HT-29 (cell line): ENCODE measurements around the gene CLMN. TPM values are rescaled to one million over a fixed set of nuclear protein-coding genes. Genes with fewer than 3 reads are reported as not detected.
A peak's percentile ranks its signal among the peaks of the same experiment; 100 is the strongest.
"Not testable (repeated sequence)": the region's sequence is repeated elsewhere in the genome, so short reads cannot be mapped to it uniquely, and the experiment has no call there.

Experiments
- DNase-seq: peaks from one replicate; pipeline ENCODE4 v3.0.0-alpha.2; 2015; ENCODE audit warnings: low spot score
- total RNA-seq: library from RNA; depleted of rRNA; stranded (reverse); fragments of >200 nt; shearing (Covaris generic); gene quantifications from 2 replicates; pipeline ENCODE4 v1.2.3, GENCODE V29; 2014

Gene CLMN
- total RNA-seq, 1 experiment from 2014 or later, result 4.4 TPM

DNA sequence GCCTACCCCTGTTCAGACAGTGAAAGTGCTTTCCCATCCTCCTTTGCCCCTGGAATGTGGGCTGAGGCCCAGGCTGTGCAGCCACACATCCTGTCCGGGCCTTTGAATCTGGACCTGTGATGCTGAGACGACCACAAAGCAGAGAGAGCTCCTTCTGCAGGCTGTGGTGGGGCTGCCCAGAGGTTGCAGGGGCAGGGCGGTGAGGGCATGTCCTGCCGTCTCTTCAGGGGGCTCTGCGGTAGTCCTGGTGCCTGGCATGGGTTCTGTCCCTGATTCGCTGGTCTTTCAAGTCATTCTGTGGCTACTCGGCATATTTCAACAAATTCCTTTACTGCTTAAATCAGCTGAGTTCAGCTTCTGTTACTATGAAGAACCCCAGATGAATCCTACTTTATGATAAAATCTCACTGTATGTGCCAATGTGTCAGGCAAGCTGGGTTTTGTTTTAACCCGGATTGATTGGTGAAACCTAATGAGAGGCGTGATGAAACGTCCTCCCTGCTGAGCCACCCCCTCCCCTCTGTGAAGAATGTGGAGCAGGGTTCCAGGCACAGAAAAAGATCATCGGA is 99.0 kb downstream of the CLMN start:
- DNase-seq, result no peak

GRCh38 chr14:95218472-95219193 is 101.1 kb downstream of the CLMN start:
- DNase-seq, result no peak

DNA sequence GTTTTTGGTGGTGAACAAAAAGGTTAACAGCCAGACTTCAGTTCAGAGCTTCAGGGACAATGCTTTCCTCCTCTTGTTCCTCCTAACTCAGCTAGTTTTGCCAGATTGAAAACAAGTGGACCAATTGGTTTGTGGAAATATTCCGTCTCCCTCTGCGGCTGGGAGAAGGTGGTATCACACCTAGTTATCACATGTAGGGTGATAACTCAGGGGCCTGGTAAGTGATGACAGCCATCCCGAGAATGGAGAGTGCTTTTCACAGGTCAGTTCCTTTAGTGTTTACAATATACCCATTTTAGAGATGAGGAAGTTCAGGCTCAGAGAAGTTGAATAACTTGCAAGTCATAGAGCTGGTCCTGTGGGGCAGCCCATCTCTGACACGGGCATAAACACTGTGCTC is 101.7 kb downstream of the CLMN start:
- no peak for DNase-seq

GRCh38 chr14:95217391-95217900 is 102.3 kb downstream of the CLMN start:
- no peak for DNase-seq

GRCh38 chr14:95216008-95216407 is 103.7 kb downstream of the CLMN start:
- no peak for DNase-seq

GRCh38 chr14:95215094-95215725 is 104.5 kb downstream of the CLMN start:
- no peak for DNase-seq

GRCh38 chr14:95213774-95214173 is 105.9 kb downstream of the CLMN start:
- DNase-seq, result no peak

DNA sequence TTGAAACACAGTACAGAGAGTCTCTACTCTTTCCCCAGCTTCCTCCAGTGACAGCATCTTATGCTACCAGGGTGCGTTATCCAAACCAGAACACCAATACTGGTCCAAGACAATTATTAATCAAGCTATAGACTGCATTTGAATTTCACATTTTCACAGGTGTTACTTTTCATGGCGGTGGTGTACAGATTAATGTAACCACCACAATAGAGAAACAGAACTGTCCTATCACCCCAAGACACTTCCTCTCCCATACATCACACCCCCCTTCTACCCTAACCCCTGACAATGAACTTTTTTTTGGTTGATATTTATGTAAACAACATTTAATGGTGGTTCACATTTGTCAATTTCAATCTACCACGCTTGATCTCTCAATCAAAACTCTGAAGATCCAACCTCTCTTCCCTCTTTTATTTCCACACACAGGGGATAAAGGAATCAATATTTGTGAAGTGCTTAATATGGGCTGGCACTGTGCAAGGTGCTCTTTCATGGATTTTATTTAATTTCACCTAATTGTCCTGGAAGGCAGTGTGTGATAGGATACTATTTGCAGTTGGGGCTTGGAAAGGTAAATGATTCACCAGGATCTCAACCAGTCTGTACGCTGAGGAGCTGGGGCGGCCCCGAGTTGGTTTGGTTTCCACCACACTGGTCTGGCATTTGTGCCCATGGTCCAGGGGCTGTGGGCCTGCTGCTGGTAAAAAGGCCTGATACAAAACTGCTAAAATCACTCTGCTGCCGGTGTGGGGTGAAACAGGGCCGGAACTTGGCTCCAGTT is 107.8 kb downstream of the CLMN start:
- no peak for DNase-seq

DNA sequence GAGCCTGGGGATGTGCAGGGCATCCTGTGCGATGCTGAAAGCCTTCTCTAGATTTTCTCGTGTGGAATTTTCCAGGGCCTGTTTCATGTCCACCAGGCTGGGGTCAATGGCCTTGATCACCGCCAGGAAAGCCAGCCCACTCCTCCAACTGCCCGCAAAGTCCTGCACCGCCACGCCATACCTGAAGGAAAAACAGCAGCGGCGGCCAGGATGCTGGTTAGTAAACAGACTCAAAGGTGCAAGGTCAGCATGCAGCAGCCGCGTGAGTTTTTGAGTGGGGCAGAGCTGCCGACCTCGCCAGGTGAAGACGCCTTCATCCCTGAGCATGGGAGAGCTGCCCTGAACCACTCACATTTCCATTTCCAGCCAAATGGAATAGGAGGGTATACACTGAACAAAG is 109.0 kb downstream of the CLMN start:
- no peak for DNase-seq

DNA sequence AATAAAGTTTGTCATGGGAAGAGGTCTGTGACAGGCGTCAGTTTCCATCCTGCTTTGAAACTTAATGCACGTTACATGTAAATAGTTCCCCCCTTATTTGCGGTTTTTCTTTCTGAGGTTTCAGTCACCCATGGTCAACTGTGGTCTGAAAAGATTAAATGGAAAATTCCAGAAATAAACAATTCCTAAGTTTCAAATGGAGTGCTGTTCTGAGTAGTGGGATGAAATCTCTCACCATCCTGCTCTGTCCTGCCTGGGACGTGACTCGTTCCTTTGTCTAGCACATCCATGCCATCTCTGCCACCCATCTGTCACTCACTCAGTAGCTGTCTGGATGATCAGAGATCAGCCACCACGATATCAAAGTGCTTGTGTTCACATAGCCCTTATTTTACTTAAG is 111.1 kb downstream of the CLMN start:
- DNase-seq, result no peak

DNA sequence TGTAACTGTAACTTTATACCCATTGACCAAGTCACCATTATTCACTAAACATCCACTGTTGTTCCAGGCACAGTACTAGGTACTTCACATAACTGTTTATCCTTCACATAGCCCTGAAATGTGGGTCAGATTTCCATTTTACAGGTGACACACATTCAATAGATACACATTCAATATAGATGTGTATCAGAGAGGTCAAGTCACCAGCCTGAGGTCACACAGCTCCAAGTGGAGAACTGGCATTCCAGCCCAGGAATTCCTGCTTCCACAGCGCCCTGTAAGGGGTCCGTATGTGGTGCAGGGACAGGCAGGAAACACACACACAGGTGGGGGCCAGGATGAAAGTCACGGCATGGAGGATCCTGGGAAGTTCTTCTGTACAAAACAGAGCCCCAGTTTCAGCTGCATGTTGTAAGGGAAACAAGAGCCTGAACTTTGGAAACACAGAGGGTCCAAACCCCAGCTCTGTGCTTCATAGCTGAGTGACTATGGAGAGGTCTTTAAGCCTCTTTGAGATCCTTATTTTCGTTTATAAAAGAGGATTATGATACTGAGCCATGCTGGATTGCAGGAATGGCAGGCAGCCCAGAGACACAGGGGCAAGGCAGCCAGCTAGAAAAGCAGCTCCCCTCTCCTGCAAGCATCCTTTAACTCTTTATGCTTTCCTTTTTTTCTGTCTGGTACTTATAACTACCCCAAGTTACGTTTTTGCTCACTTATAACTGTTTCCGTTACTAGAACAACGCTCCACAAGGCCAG is 112.1 kb downstream of the CLMN start:
- no peak for DNase-seq

DNA sequence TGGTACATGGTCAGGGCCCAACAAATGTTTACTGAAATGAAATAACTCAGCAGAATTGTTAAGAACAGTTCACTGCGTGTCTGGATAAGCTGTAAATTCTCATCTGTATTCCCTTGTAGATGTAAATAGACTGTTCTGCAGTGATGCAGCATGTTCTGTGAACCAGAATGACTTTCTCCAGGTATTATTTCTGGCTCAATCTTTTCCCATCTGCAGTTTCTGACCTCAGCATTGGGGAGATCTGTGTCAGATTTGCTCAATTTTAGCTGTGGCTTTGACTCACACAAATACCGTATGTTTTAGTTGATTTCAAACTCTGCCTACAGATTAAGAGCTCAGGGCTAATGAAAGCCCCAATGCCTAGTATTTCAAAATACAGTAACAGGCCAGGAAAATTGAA is 113.2 kb downstream of the CLMN start:
- no peak for DNase-seq

GRCh38 chr14:95204705-95205104 is 115.0 kb downstream of the CLMN start:
- no peak for DNase-seq

DNA sequence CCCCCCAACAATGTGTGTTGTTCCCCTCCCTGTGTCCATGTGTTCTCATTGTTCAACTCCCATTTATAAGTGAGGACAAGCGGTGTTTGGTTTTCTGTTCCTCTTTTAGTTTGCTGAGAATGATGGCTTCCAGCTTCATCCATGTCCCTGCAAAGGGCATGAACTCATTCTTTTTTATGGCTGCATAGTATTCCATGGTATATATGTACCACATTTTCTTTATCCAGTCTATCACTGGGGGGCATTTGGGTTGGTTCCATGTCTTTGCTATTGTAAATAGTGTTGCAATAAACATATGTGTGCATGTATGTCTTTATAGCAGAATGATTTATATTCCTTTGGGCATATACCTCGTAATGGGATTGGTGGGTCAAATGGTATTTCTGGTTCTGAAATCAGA is 118.0 kb downstream of the CLMN start:
- DNase-seq, result not testable (repeated sequence)

- DNase-seq, result no peak
Observed at GRCh38 chr14:95200404-95200803, 119.3 kb downstream of the CLMN start.

GRCh38 chr14:95199298-95199983 is 120.3 kb downstream of the CLMN start:
- DNase-seq, result no peak

- no peak for DNase-seq
Observed at GRCh38 chr14:95198320-95198719, 121.4 kb downstream of the CLMN start.

- DNase-seq, result peak; percentile 89
Observed at GRCh38 chr14:95197551-95197950, 122.2 kb downstream of the CLMN start.

DNA sequence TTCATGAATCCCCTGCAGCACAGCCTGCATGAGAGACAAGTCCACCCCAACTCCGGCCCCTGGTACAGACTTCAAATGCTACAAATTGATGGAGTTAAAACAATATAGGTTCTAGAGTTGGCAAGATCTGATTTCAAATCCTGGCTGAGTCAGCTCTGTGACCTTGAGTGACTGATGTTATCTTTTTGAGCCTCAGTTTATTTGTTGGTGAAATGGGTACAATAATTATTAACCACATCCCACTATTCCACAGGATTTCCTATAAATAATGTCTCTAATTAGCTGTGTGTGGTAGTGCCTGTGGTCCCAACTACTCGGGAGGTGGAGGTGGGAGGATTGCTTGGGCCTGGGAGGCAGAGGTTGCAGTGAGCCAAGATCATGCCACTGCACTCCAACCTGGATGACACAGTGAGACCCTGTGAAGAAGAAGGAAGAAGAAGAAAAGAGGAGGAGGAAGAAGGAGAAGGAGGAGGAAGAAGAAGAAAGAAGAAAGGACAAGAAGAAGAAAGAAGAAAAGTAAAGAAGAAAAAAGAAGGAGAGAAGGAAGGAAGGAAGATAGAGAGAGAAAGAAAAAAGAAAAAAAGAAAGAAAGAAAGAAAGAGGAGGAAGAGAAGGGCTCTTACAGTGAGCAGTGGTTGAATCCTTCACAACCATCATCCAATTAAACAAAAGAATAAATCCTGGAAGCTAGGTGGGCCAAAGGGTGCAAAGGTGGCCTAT is 122.7 kb downstream of the CLMN start:
- no peak for DNase-seq

DNA sequence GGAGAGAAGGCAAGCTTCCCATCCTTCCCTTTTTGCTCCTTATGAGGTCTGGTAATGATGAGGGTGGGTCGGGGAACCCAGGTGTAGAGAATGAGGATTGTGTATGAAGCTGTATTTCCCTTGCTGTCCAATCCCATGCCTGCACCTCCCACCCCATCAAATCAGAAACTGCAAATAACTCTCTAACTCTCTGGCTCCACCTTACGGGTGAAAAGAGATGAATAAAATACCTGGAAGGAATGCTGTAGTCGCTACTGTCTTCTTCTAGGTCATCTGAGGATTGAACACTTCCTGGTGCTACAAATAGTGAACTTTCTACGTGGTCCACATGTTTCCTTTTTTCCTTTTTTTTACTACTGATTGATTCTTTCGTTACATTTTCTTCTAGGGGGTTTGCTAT is 123.4 kb downstream of the CLMN start:
- DNase-seq, result peak; percentile 72
